Endothelial cell of umbilical vein (primary cell): Measurements from ENCODE around the gene CPEB2. TPM values are rescaled to one million over a fixed set of nuclear protein-coding genes. Genes with fewer than 3 reads are reported as not detected.

Experiments used
- BruUV-seq: library from RNA; stranded (reverse); fragments of 400-500 nt; replicated peaks from 2 replicates; lab custom pipeline; 2021; lab: Mats Ljungman, UMichigan
- CTCF ChIA-PET: fragments of 300-600, 350-600 bp; sonication (Branson Sonifier 250); formaldehyde crosslinking; loops from one replicate; lab custom pipeline; 2021; ENCODE audit warnings: antibody characterized with exemption, inconsistent platforms; lab: Charles Lee
- POLR2A ChIA-PET: fragments of 300-600, 350-600 bp; sonication (Branson Sonifier 250); formaldehyde crosslinking; loops from one replicate; lab custom pipeline; 2021; ENCODE audit warnings: antibody characterized with exemption, inconsistent platforms; lab: Charles Lee
- DNase-seq: peaks from one replicate; pipeline ENCODE4 v3.0.0-alpha.2; 2011; ENCODE audit warnings: low read depth, low spot score
- FAIRE-seq: peaks from 2 replicates; lab custom pipeline; 2011; peaks lifted over from hg19 to GRCh38; lab: Jason Lieb, UNC
- H2AFZ ChIP-seq: 2 replicates; pipeline ENCODE4 v1.6.0; 2012; ENCODE audit warnings: low read depth, low read length, control low read depth, inconsistent platforms
- H3K27ac ChIP-seq: 2 replicates; pipeline ENCODE4 v1.5.1; 2011; ENCODE audit warnings: low read depth, mild to moderate bottlenecking, control low read depth, low read length, moderate library complexity; ENCODE audit not compliant: insufficient read depth
- H3K27me3 ChIP-seq, 2 experiments: 2 replicates each; pipeline versions ENCODE4 v1.6.0 to v1.6.1; 2011; ENCODE audit warnings: low read length in 2 of 2, mixed read lengths in 1 of 2; ENCODE audit not compliant: control insufficient read depth in 2 of 2, insufficient read depth in 2 of 2
- H3K36me3 ChIP-seq, 2 experiments: 2 replicates in 1 of 2; 3 replicates in 1 of 2; pipeline ENCODE4 v1.5.1; 2011; ENCODE audit warnings: low read length in 2 of 2, mild to moderate bottlenecking in 1 of 2, moderate library complexity in 1 of 2; ENCODE audit not compliant: control insufficient read depth in 2 of 2, insufficient read depth in 2 of 2; ENCODE audit errors: extremely low read depth in 1 of 2
- H3K4me1 ChIP-seq: 3 replicates; pipeline ENCODE4 v1.5.1; 2011; ENCODE audit warnings: mild to moderate bottlenecking, low read length; ENCODE audit not compliant: control insufficient read depth, insufficient read depth; ENCODE audit errors: extremely low read depth
- H3K4me2 ChIP-seq: 2 replicates; pipeline ENCODE4 v1.6.1; 2011; ENCODE audit warnings: low read length, control low read depth, mixed read lengths; ENCODE audit not compliant: insufficient read depth
- H3K4me3 ChIP-seq, 3 experiments: fragments of 200-600 bp in 1 of 3; sonication (generic), shearing (Covaris generic) in 1 of 3; replicated peaks in 1 of 3; 2 replicates each; pipeline ENCODE4 v1.5.1; 2011 to 2016; ENCODE audit warnings: control low read depth in 3 of 3, low read length in 3 of 3, mild to moderate bottlenecking in 2 of 3, inconsistent platforms in 1 of 3, low read depth in 1 of 3, moderate library complexity in 1 of 3; ENCODE audit not compliant: insufficient read depth in 1 of 3
- H3K79me2 ChIP-seq: 2 replicates; pipeline ENCODE4 v1.6.0; 2012; ENCODE audit warnings: low read length, inconsistent platforms; ENCODE audit not compliant: control insufficient read depth, insufficient read depth
- H3K9ac ChIP-seq: replicated peaks from 2 replicates; pipeline ENCODE3; 2011; ENCODE audit warnings: low read length, control low read depth; ENCODE audit not compliant: insufficient read depth; ENCODE audit errors: extremely low read depth
- H3K9me1 ChIP-seq: replicated peaks from 3 replicates; pipeline ENCODE4 v1.6.0; 2011; ENCODE audit warnings: mild to moderate bottlenecking, low read length; ENCODE audit not compliant: control insufficient read depth, insufficient read depth; ENCODE audit errors: extremely low read depth
- H3K9me3 ChIP-seq: replicated peaks from 2 replicates; pipeline ENCODE4 v1.5.1; 2012; ENCODE audit warnings: low read length, inconsistent platforms; ENCODE audit not compliant: control insufficient read depth, insufficient read depth
- H4K20me1 ChIP-seq: replicated peaks from 2 replicates; pipeline ENCODE3; 2011; ENCODE audit warnings: mild to moderate bottlenecking, low read length; ENCODE audit not compliant: control insufficient read depth, insufficient read depth; ENCODE audit errors: extremely low read depth
- EZH2 ChIP-seq: IDR thresholded peaks from 2 replicates; pipeline ENCODE4 v1.6.1; 2012; ENCODE audit warnings: borderline replicate concordance, low read depth, mild to moderate bottlenecking, moderate library complexity, low read length, inconsistent platforms; ENCODE audit not compliant: severe bottlenecking
- FOS ChIP-seq: IDR thresholded peaks from 2 replicates; pipeline ENCODE4 v1.6.1; 2011; ENCODE audit warnings: mild to moderate bottlenecking, low read length, moderate library complexity, borderline replicate concordance; ENCODE audit not compliant: insufficient read depth
- GATA2 ChIP-seq: IDR thresholded peaks from 2 replicates; pipeline ENCODE4 v1.7.0; 2011; ENCODE audit warnings: low read depth, mild to moderate bottlenecking, moderate library complexity, mixed read lengths, low read length; ENCODE audit not compliant: insufficient read length, insufficient read depth
- JUN ChIP-seq: IDR thresholded peaks from 2 replicates; pipeline ENCODE4 v1.6.1; 2011; ENCODE audit warnings: borderline replicate concordance, low read depth; ENCODE audit not compliant: insufficient read length, insufficient read depth
- MYC ChIP-seq: IDR thresholded peaks from one replicate; pipeline ENCODE4 v1.6.1; 2011; ENCODE audit warnings: mild to moderate bottlenecking, low read depth, low read length
- dilution Hi-C: fragments of 300-500 bp; cut with MboI; formaldehyde crosslinking; loops from one replicate; pipeline ENCODE4 v1.15.0; 2019; ENCODE audit warnings: low sequenced_read_pairs; ENCODE audit not compliant: extremely low pct_ligation_motif_present
- intact Hi-C: fragments of 100-400 bp; cut with micrococcal nuclease; formaldehyde crosslinking; loops from one replicate; pipeline ENCODE4 v1.10.0; 2022
- polyA plus RNA-seq, 4 experiments: library from polyadenylated mRNA; depleted of rRNA in 3 of 4; stranded (reverse) in 3 of 4; unstranded in 1 of 4; fragments of >200 nt; gene quantifications; 2 replicates each; pipeline versions ENCODE4 v1.2.1 to v1.2.3, GENCODE V29; 2011 to 2012; ENCODE audit warnings: missing spikeins in 1 of 4
- total RNA-seq: library from RNA; stranded (reverse); gene quantifications from 2 replicates; pipeline ENCODE4 v1.2.3, GENCODE V29; 2021
- TF ChIP-seq, protein P1 (sequence below), 2 donors: IDR thresholded peaks; 1 replicate in 1 of 2; 2 replicates in 1 of 2; pipeline ENCODE4 v1.5.1; 2011; ENCODE audit warnings: low read length in 2 of 2, mild to moderate bottlenecking in 2 of 2, moderate library complexity in 2 of 2, control low read depth in 1 of 2, inconsistent platforms in 1 of 2, low read depth in 1 of 2; ENCODE audit not compliant: insufficient read depth in 1 of 2; ENCODE audit errors: extremely low read depth in 1 of 2
- TF ChIP-seq, protein P2 (sequence below): IDR thresholded peaks from 2 replicates; pipeline ENCODE4 v1.6.1; 2011; ENCODE audit not compliant: insufficient read depth, insufficient read length

CPEB2 gene
- total and polyA plus RNA-seq, 2 donors (not counting 3 experiments of a cell fraction or from before 2014, with no cell fraction given) = 2.8 to 11.7 TPM

DNA sequence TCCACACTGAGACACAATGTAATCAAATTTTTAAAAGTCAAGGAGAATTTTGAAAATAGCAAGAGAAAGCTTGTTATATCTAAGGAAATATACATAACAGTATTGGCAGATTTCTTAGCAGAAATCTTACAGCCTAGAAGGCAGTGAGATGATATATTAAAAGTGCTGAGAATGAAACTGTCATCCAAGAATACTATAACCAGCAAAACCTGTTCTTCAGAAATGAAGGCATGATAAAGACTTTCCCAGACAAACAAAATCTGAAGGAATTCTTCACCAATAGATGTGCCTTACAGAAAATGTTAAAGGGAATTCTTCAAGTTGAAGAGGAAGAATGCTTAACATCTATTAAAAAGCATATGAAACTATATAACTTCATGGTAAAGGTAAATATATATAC, 73.6 kb downstream of the CPEB2 start:
- no peak overlapping the region for H3K27ac ChIP-seq
- H3K9me1 ChIP-seq = no peaks in the 10 kb centered on the region
- no peaks in the 10 kb centered on the region for H4K20me1 ChIP-seq
- POLR2A ChIA-PET = no interaction called here
- no peak overlapping the region for H3K4me2 ChIP-seq
- DNase-seq = no peak
- peaks cover 0 to 2% of the 10 kb centered on the region in 2 experiments for H3K27me3 ChIP-seq
- no TSS peak for BruUV-seq
- dilution Hi-C loops = no loop called here
- H3K4me1 ChIP-seq = no peaks in the 10 kb centered on the region
- no peaks in the 10 kb centered on the region for H3K36me3 ChIP-seq
- intact Hi-C loops = no loop called here
- H3K4me3 ChIP-seq = no peak overlapping the region
- no peak for FAIRE-seq
- CTCF ChIA-PET = interaction anchor here (0.6 kb wide), 1 partner anchor 28 kb away, joined by 4 read pairs; no protein-coding TSS in a partner anchor
- TF ChIP-seq, protein P1, sequence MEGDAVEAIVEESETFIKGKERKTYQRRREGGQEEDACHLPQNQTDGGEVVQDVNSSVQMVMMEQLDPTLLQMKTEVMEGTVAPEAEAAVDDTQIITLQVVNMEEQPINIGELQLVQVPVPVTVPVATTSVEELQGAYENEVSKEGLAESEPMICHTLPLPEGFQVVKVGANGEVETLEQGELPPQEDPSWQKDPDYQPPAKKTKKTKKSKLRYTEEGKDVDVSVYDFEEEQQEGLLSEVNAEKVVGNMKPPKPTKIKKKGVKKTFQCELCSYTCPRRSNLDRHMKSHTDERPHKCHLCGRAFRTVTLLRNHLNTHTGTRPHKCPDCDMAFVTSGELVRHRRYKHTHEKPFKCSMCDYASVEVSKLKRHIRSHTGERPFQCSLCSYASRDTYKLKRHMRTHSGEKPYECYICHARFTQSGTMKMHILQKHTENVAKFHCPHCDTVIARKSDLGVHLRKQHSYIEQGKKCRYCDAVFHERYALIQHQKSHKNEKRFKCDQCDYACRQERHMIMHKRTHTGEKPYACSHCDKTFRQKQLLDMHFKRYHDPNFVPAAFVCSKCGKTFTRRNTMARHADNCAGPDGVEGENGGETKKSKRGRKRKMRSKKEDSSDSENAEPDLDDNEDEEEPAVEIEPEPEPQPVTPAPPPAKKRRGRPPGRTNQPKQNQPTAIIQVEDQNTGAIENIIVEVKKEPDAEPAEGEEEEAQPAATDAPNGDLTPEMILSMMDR (IDR thresholded peaks at IDR 0.05; ENCODE audit: extremely low read depth in 1 of 2, insufficient read depth in 1 of 2, low read depth in 1 of 2, low read length in 2 of 2) = no peak
- TF ChIP-seq JUN (no peak), MYC (no peak), GATA2 (no peak), FOS (no peak), EZH2 (no peak)
- TF ChIP-seq, protein P2, sequence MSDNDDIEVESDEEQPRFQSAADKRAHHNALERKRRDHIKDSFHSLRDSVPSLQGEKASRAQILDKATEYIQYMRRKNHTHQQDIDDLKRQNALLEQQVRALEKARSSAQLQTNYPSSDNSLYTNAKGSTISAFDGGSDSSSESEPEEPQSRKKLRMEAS = no peak
- no peaks in the 10 kb centered on the region for H3K9me3 ChIP-seq
- no peak overlapping the region for H2AFZ ChIP-seq
- no peaks in the 10 kb centered on the region for H3K79me2 ChIP-seq
- H3K9ac ChIP-seq = no peak overlapping the region
